ENCODE results near the gene PMVK. TPM values are rescaled to one million over a fixed set of nuclear protein-coding genes. Genes with fewer than 3 reads are reported as not detected.
A peak's percentile ranks its signal among the peaks of the same experiment; 100 is the strongest.
"Not testable (repeated sequence)": the region's sequence is repeated elsewhere in the genome, so short reads cannot be mapped to it uniquely, and the experiment has no call there.

Gene PMVK
- total RNA-seq, 1 donor from 2014 or later = 13.9 TPM

- no peak for DNase-seq (ENCODE audit: low read depth in 2 of 2)
Observed at GRCh38 chr1:154925335-154926170, 11.0 kb downstream of the PMVK start.

- DNase-seq (ENCODE audit: low read depth in 2 of 2) = no peak
Observed at GRCh38 chr1:154923695-154924094, 12.8 kb downstream of the PMVK start.

GRCh38 chr1:154913273-154913672 is 23.2 kb downstream of the PMVK start:
- no peak for DNase-seq (ENCODE audit: low read depth in 2 of 2)

GRCh38 chr1:154912755-154913154 is 23.8 kb downstream of the PMVK start:
- DNase-seq (ENCODE audit: low read depth in 2 of 2) = no peak

- no peak for DNase-seq (ENCODE audit: low read depth in 2 of 2)
Observed at GRCh38 chr1:154911691-154912550, 24.6 kb downstream of the PMVK start.

- no peak for DNase-seq (ENCODE audit: low read depth in 2 of 2)
Observed at GRCh38 chr1:154910851-154911250, 25.7 kb downstream of the PMVK start.

- no peak for DNase-seq (ENCODE audit: low read depth in 2 of 2)
Observed at GRCh38 chr1:154908937-154909336, 27.6 kb downstream of the PMVK start.

GRCh38 chr1:154908129-154908528 is 28.4 kb downstream of the PMVK start:
- DNase-seq (ENCODE audit: low read depth in 2 of 2) = not testable (repeated sequence)

GRCh38 chr1:154906621-154907081 is 29.9 kb downstream of the PMVK start:
- DNase-seq (ENCODE audit: low read depth in 2 of 2) = peak in 1 of 2 donors; percentile 35

- no peak for DNase-seq (ENCODE audit: low read depth in 2 of 2)
Observed at GRCh38 chr1:154902938-154903566, 33.5 kb downstream of the PMVK start.

- DNase-seq (ENCODE audit: low read depth in 2 of 2) = no peak
Observed at GRCh38 chr1:154901591-154901990, 34.9 kb downstream of the PMVK start.

- DNase-seq (ENCODE audit: low read depth in 2 of 2) = no peak
Observed at GRCh38 chr1:154899041-154899440, 37.5 kb downstream of the PMVK start.

GRCh38 chr1:154896771-154897286 is 39.7 kb downstream of the PMVK start:
- DNase-seq (ENCODE audit: low read depth in 2 of 2) = peak in 1 of 2 donors; percentile 96

GRCh38 chr1:154895798-154896197 is 40.7 kb downstream of the PMVK start:
- no peak for DNase-seq (ENCODE audit: low read depth in 2 of 2)

- peak in 1 of 2 donors; percentile 41 for DNase-seq (ENCODE audit: low read depth in 2 of 2)
Observed at GRCh38 chr1:154891452-154891851, 45.1 kb downstream of the PMVK start.

- DNase-seq (ENCODE audit: low read depth in 2 of 2) = no peak
Observed at GRCh38 chr1:154888757-154889156, 47.8 kb downstream of the PMVK start.

GRCh38 chr1:154886281-154887015 is 50.1 kb downstream of the PMVK start:
- DNase-seq (ENCODE audit: low read depth in 2 of 2) = no peak

- peak; percentile 87 to 89 for DNase-seq (ENCODE audit: low read depth in 2 of 2)
Observed at GRCh38 chr1:154884869-154885701, 51.4 kb downstream of the PMVK start.

- peak; percentile 51 to 53 for DNase-seq (ENCODE audit: low read depth in 2 of 2)
Observed at GRCh38 chr1:154883919-154884868, 52.3 kb downstream of the PMVK start.
